Diencephalon (tissue), 1 donor: ENCODE data around the gene MCUB. TPM values are rescaled to one million over a fixed set of nuclear protein-coding genes. Genes with fewer than 3 reads are reported as not detected.

Experiments
- small RNA-seq: library from RNA; depleted of rRNA; stranded (forward); fragments of <200 nt; gene quantifications from one replicate; pipeline ENCODE3, GENCODE V24; 2014
- total RNA-seq: library from RNA; depleted of rRNA; stranded (reverse); fragments of >200 nt; gene quantifications from one replicate; pipeline ENCODE4 v1.2.3, GENCODE V29; 2014

MCUB gene
- total RNA-seq: 14.8 TPM

GRCh38 chr4:109559983-109560686, at the start of gene MCUB:
Gene MCUB, plus strand, starts transcription at chr4:109560246. Its CDS starts 92 bp downstream, at chr4:109560338.

GRCh38 chr4:109702950-109703663, 143.1 kb downstream of the MCUB start, which contains the start of gene CASP6:
Gene CASP6, minus strand, starts transcription at chr4:109703445. Its CDS starts 50 bp downstream, at chr4:109703395.

GRCh38 chr4:109729718-109730618, 169.9 kb downstream of the MCUB start, which contains the start of gene PLA2G12A:
Gene PLA2G12A, minus strand, starts transcription at chr4:109730070. Its CDS starts 261 bp downstream, at chr4:109729809.

Small RNA genes lying within 50 kb of the gene (small RNA-seq; reads per million reads assigned to genes)
- not detected for gene HIGD1AP14

Other genes starting within 250 kb of the MCUB start
- 33.4 TPM for gene SEC24B, start 126.4 kb upstream of the MCUB start, total RNA-seq
- gene CASP6, start 143.2 kb downstream of the MCUB start, total RNA-seq: 10.6 TPM
- 44.8 TPM for gene PLA2G12A, start 169.8 kb downstream of the MCUB start, total RNA-seq
- 5.1 TPM for gene CFI, start 241.8 kb downstream of the MCUB start, total RNA-seq